HepG2 (cell line): ENCODE data around the gene MAML1. TPM values are rescaled to one million over a fixed set of nuclear protein-coding genes. Genes with fewer than 3 reads are reported as not detected.

Experiments used
- AHDC1 ChIP-seq: sonication (generic); formaldehyde crosslinking; IDR thresholded peaks from 2 replicates; pipeline ENCODE4 v1.5.1; 2020; ENCODE audit warnings: mild to moderate bottlenecking, missing genetic modification reagents, borderline replicate concordance
- ARNT ChIP-seq: fragments of 450-650 bp; IDR thresholded peaks from 2 replicates; pipeline ENCODE4 v1.6.1; 2017
- EZH2 ChIP-seq: conservative IDR thresholded peaks from 2 replicates; pipeline ENCODE4 v1.6.1; 2012; ENCODE audit warnings: mild to moderate bottlenecking, low read depth, low read length, moderate library complexity
- FOXJ3 ChIP-seq: sonication (generic); formaldehyde crosslinking; IDR thresholded peaks from 2 replicates; pipeline ENCODE4 v1.4.0; 2020; ENCODE audit warnings: missing genetic modification reagents, mild to moderate bottlenecking, borderline replicate concordance
- JUND ChIP-seq: sonication (generic); formaldehyde crosslinking; IDR thresholded peaks from 2 replicates; pipeline ENCODE4 v1.8.0; 2022; ENCODE audit warnings: mild to moderate bottlenecking, missing genetic modification reagents
- NR0B2 ChIP-seq: sonication (generic); formaldehyde crosslinking; IDR thresholded peaks from 2 replicates; pipeline ENCODE4 v1.4.0; 2020; ENCODE audit warnings: mild to moderate bottlenecking, missing genetic modification reagents
- ONECUT2 ChIP-seq: sonication (generic); formaldehyde crosslinking; IDR thresholded peaks from 2 replicates; pipeline ENCODE4 v1.4.0; 2020; ENCODE audit warnings: missing genetic modification reagents
- PAF1 ChIP-seq: IDR thresholded peaks from 2 replicates; pipeline ENCODE4 v1.6.1; 2016; ENCODE audit warnings: missing genetic modification reagents, missing compliant biosample characterization
- PHF20 ChIP-seq: sonication (generic); formaldehyde crosslinking; IDR thresholded peaks from 2 replicates; pipeline ENCODE4 v1.5.0; 2020; ENCODE audit warnings: mild to moderate bottlenecking, missing genetic modification reagents
- RAD51 ChIP-seq: fragments of 450-650 bp; IDR thresholded peaks from 2 replicates; pipeline ENCODE4 v1.6.1; 2016; ENCODE audit warnings: borderline replicate concordance
- RARG ChIP-seq: sonication (generic); formaldehyde crosslinking; IDR thresholded peaks from 2 replicates; pipeline ENCODE4 v1.4.0; 2020; ENCODE audit warnings: low read depth, mild to moderate bottlenecking, missing genetic modification reagents
- RBM22 ChIP-seq: fragments of 200-400 bp; formaldehyde crosslinking; optimal IDR thresholded peaks from 2 replicates; pipeline ENCODE3; 2017; ENCODE audit warnings: mild to moderate bottlenecking, low read length, moderate library complexity
- SMYD3 ChIP-seq: sonication (generic); formaldehyde crosslinking; IDR thresholded peaks from 2 replicates; pipeline ENCODE4 v1.8.1; 2023; ENCODE audit warnings: mild to moderate bottlenecking, missing genetic modification reagents
- TEAD3 ChIP-seq: optimal IDR thresholded peaks from 2 replicates; pipeline ENCODE3; 2016; ENCODE audit warnings: borderline replicate concordance
- ZC3H4 ChIP-seq: sonication (generic); formaldehyde crosslinking; IDR thresholded peaks from 2 replicates; pipeline ENCODE4 v1.4.0; 2020; ENCODE audit warnings: missing genetic modification reagents, borderline replicate concordance
- ZFAT ChIP-seq: sonication (generic); formaldehyde crosslinking; conservative IDR thresholded peaks from 2 replicates; pipeline ENCODE4 v1.8.1; 2023; ENCODE audit warnings: missing genetic modification reagents, inconsistent platforms
- ZFP36L1 ChIP-seq: sonication (generic); formaldehyde crosslinking; IDR thresholded peaks from 2 replicates; pipeline ENCODE4 v1.8.0; 2022; ENCODE audit warnings: mild to moderate bottlenecking, missing genetic modification reagents, moderate library complexity
- ZNF124 ChIP-seq: sonication (generic); formaldehyde crosslinking; IDR thresholded peaks from 2 replicates; pipeline ENCODE4 v1.4.0; 2020; ENCODE audit warnings: missing genetic modification reagents
- ZNF205 ChIP-seq: IDR thresholded peaks from 2 replicates; pipeline ENCODE4 v1.6.1; 2018; ENCODE audit warnings: missing biosample characterization, missing genetic modification reagents
- ZNF3 ChIP-seq: IDR thresholded peaks from 2 replicates; pipeline ENCODE4 v1.7.0; 2017; ENCODE audit warnings: inconsistent platforms
- ZNF326 ChIP-seq: sonication (generic); formaldehyde crosslinking; IDR thresholded peaks from 2 replicates; pipeline ENCODE4 v1.4.0; 2020; ENCODE audit warnings: missing genetic modification reagents, borderline replicate concordance
- ZNF660 ChIP-seq: sonication (generic); formaldehyde crosslinking; IDR thresholded peaks from 2 replicates; pipeline ENCODE4 v1.5.1; 2020; ENCODE audit warnings: mild to moderate bottlenecking, low read depth, missing genetic modification reagents, borderline replicate concordance
- polyA plus RNA-seq, 8 experiments: library from polyadenylated mRNA; depleted of rRNA in 3 of 8; stranded (reverse) in 7 of 8; unstranded in 1 of 8; fragments of >200 nt; fragmentation: Illumina TruSeq in 4 of 8; extraction: Trizol in 4 of 8; gene quantifications; 2 replicates each; pipeline versions ENCODE4 v1.2.1 to v1.2.3, GENCODE V29; 2011 to 2016; ENCODE audit warnings: low read depth in 4 of 8, missing spikeins in 1 of 8, mixed read lengths in 1 of 8; ENCODE audit not compliant: insufficient read depth in 1 of 8
- total RNA-seq, 5 experiments: library from RNA; depleted of rRNA; stranded (reverse); fragments of >200 nt; fragmentation: Illumina TruSeq; extraction: Trizol; gene quantifications; 2 replicates each; pipeline ENCODE4 v1.2.3, GENCODE V29; 2016; ENCODE audit warnings: low read depth in 1 of 5
- TF ChIP-seq, protein P1 (sequence below): sonication (generic); formaldehyde crosslinking; IDR thresholded peaks from 2 replicates; pipeline ENCODE4 v1.5.0; 2020; ENCODE audit warnings: missing genetic modification reagents, mild to moderate bottlenecking, borderline replicate concordance
- TF ChIP-seq, protein P2 (sequence below): sonication (generic); formaldehyde crosslinking; IDR thresholded peaks from 2 replicates; pipeline ENCODE4 v1.9.0; 2021; ENCODE audit warnings: missing genetic modification reagents, borderline replicate concordance

MAML1 gene
- total and polyA plus RNA-seq, 2 of the 13 experiments (the other 11 are each of a cell fraction or from before 2014, with no cell fraction given): 10.0 to 10.8 TPM

GRCh38 chr5:179820483-179821297 is 88.1 kb downstream of the MAML1 start, which contains the start of gene SQSTM1 (continued):
- TF ChIP-seq ZFP36L1 (CRISPR knock-in tag) (no peak), ZC3H4 (no peak; the same call in 1 of the 2 replicates), TEAD3 (peak; percentile 47), NR0B2 (CRISPR knock-in tag) (no peak; the same call in 1 of the 2 replicates), EZH2 (no peak), ZFAT (no peak; the same call in 1 of the 2 replicates), RAD51 (no peak), ZNF326 (CRISPR knock-in tag) (peak; percentile 74; the same call in 1 of the 2 replicates), ZNF205 (no peak), JUND (CRISPR knock-in tag) (no peak), ARNT (no peak), FOXJ3 (no peak), PHF20 (CRISPR knock-in tag) (no peak), PAF1 (CRISPR knock-in tag) (no peak), ZNF660 (CRISPR knock-in tag) (0 out of 2 replicates have a peak, but pooled peaks have one; percentile 62), RARG (CRISPR knock-in tag) (no peak), ZNF124 (no peak), RBM22 (no peak), ZNF3 (no peak), AHDC1 (no peak), ONECUT2 (CRISPR knock-in tag) (no peak), SMYD3 (CRISPR knock-in tag) (no peak)
- TF ChIP-seq, protein P1, sequence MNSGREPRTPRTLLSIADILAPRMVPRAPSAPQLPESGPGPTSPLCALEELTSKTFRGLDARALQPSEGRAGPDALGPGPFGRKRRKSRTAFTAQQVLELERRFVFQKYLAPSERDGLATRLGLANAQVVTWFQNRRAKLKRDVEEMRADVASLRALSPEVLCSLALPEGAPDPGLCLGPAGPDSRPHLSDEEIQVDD (CRISPR knock-in tag): no peak
- TF ChIP-seq, protein P2, sequence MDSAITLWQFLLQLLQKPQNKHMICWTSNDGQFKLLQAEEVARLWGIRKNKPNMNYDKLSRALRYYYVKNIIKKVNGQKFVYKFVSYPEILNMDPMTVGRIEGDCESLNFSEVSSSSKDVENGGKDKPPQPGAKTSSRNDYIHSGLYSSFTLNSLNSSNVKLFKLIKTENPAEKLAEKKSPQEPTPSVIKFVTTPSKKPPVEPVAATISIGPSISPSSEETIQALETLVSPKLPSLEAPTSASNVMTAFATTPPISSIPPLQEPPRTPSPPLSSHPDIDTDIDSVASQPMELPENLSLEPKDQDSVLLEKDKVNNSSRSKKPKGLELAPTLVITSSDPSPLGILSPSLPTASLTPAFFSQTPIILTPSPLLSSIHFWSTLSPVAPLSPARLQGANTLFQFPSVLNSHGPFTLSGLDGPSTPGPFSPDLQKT (CRISPR knock-in tag): no peak
